ENCODE results near the gene XYLT1.

XYLT1 gene

GRCh38 chr16:17424771-17425170, 46.0 kb downstream of the XYLT1 start:
- Histone ChIP-seq H2BK5ac (ENCODE audit: low read length) (no peak overlapping the region), H2AK5ac (ENCODE audit: low read length) (no peak overlapping the region), H3K27ac (ENCODE audit: low read depth, low read length) (no peak overlapping the region), H3K23ac (ENCODE audit: low read length) (no peak overlapping the region), H3K27me3 (ENCODE audit: insufficient read depth, low read length, poor library complexity) (no peaks in the 10 kb centered on the region), H3K18ac (ENCODE audit: low read length) (no peak overlapping the region), H4K5ac (ENCODE audit: low read length) (no peak overlapping the region), H2BK15ac (replicated peaks; ENCODE audit: low read depth) (no peak overlapping the region), H3K9ac (ENCODE audit: low read length) (no peak overlapping the region), H2BK120ac (ENCODE audit: low read depth, low read length) (no peak overlapping the region), H3K4me1 (ENCODE audit: control insufficient read depth, low read depth, low read length) (peaks cover 6% of the 10 kb centered on the region), H4K8ac (ENCODE audit: low read depth, low read length) (no peak overlapping the region), H3K36me3 (ENCODE audit: control insufficient read depth, insufficient read depth, low read length) (no peaks in the 10 kb centered on the region), H3K4me2 (ENCODE audit: low read length) (no peak overlapping the region), H3K79me2 (ENCODE audit: control insufficient read depth, insufficient read depth, low read length) (peaks cover 3% of the 10 kb centered on the region), H3K4ac (ENCODE audit: low read depth, low read length) (no peak overlapping the region), H3K56ac (ENCODE audit: low read length) (no peak overlapping the region), H3K79me1 (ENCODE audit: low read length) (peaks cover 5% of the 10 kb centered on the region), H3K4me3 (ENCODE audit: low read length) (no peak overlapping the region)
- no peak for DNase-seq
- no CpG with 5 or more reads among the region's 5 CpGs for WGBS (ENCODE audit: extremely low coverage, insufficient coverage, low lambda C conversion rate)

GRCh38 chr16:17423221-17423620, 47.5 kb downstream of the XYLT1 start:
- H3K4me3 ChIP-seq (ENCODE audit: low read length): no peak overlapping the region
- DNase-seq: peak; percentile 63
- no peak overlapping the region for H2BK120ac ChIP-seq (ENCODE audit: low read depth, low read length)
- H3K56ac ChIP-seq (ENCODE audit: low read length): no peak overlapping the region
- no peak overlapping the region for H3K4me2 ChIP-seq (ENCODE audit: low read length)
- peaks cover 6% of the 10 kb centered on the region for H3K4me1 ChIP-seq (ENCODE audit: control insufficient read depth, low read depth, low read length)
- no peaks in the 10 kb centered on the region for H3K27me3 ChIP-seq (ENCODE audit: insufficient read depth, low read length, poor library complexity)
- no peaks in the 10 kb centered on the region for H3K79me2 ChIP-seq (ENCODE audit: control insufficient read depth, insufficient read depth, low read length)
- WGBS (ENCODE audit: extremely low coverage, insufficient coverage, low lambda C conversion rate): no CpG with 5 or more reads among the region's 6 CpGs
- no peak overlapping the region for H3K18ac ChIP-seq (ENCODE audit: low read length)
- no peak overlapping the region for H2BK15ac ChIP-seq (replicated peaks; ENCODE audit: low read depth)
- no peak overlapping the region for H3K9ac ChIP-seq (ENCODE audit: low read length)
- no peak overlapping the region for H2AK5ac ChIP-seq (ENCODE audit: low read length)
- H3K79me1 ChIP-seq (ENCODE audit: low read length): peaks cover 5% of the 10 kb centered on the region
- no peak overlapping the region for H2BK5ac ChIP-seq (ENCODE audit: low read length)
- H4K8ac ChIP-seq (ENCODE audit: low read depth, low read length): no peak overlapping the region
- no peak overlapping the region for H3K4ac ChIP-seq (ENCODE audit: low read depth, low read length)
- H3K36me3 ChIP-seq (ENCODE audit: control insufficient read depth, insufficient read depth, low read length): no peaks in the 10 kb centered on the region
- no peak overlapping the region for H3K27ac ChIP-seq (ENCODE audit: low read depth, low read length)
- H4K5ac ChIP-seq (ENCODE audit: low read length): no peak overlapping the region
- no peak overlapping the region for H3K23ac ChIP-seq (ENCODE audit: low read length)

GRCh38 chr16:17420816-17421215, 49.9 kb downstream of the XYLT1 start:
- Histone ChIP-seq H3K79me2 (ENCODE audit: control insufficient read depth, insufficient read depth, low read length) (no peaks in the 10 kb centered on the region), H2BK5ac (ENCODE audit: low read length) (no peak overlapping the region), H3K27me3 (ENCODE audit: insufficient read depth, low read length, poor library complexity) (no peaks in the 10 kb centered on the region), H3K9ac (ENCODE audit: low read length) (no peak overlapping the region), H2AK5ac (ENCODE audit: low read length) (no peak overlapping the region), H3K4me1 (ENCODE audit: control insufficient read depth, low read depth, low read length) (peaks cover 10% of the 10 kb centered on the region), H3K4me3 (ENCODE audit: low read length) (no peak overlapping the region), H3K79me1 (ENCODE audit: low read length) (peaks cover 9% of the 10 kb centered on the region), H3K36me3 (ENCODE audit: control insufficient read depth, insufficient read depth, low read length) (no peaks in the 10 kb centered on the region), H3K56ac (ENCODE audit: low read length) (no peak overlapping the region), H3K18ac (ENCODE audit: low read length) (no peak overlapping the region), H3K4me2 (ENCODE audit: low read length) (no peak overlapping the region), H2BK120ac (ENCODE audit: low read depth, low read length) (no peak overlapping the region), H4K8ac (ENCODE audit: low read depth, low read length) (no peak overlapping the region), H3K4ac (ENCODE audit: low read depth, low read length) (no peak overlapping the region), H2BK15ac (replicated peaks; ENCODE audit: low read depth) (no peak overlapping the region), H3K27ac (ENCODE audit: low read depth, low read length) (no peak overlapping the region), H4K5ac (ENCODE audit: low read length) (no peak overlapping the region), H3K23ac (ENCODE audit: low read length) (no peak overlapping the region)
- WGBS (ENCODE audit: extremely low coverage, insufficient coverage, low lambda C conversion rate): no CpG with 5 or more reads among the region's 4 CpGs
- no peak for DNase-seq

GRCh38 chr16:17419266-17419665, 51.5 kb downstream of the XYLT1 start:
- H3K4me3 ChIP-seq (ENCODE audit: low read length): no peak overlapping the region
- H3K4me1 ChIP-seq (ENCODE audit: control insufficient read depth, low read depth, low read length): peaks cover 10% of the 10 kb centered on the region
- no peak overlapping the region for H3K56ac ChIP-seq (ENCODE audit: low read length)
- no peaks in the 10 kb centered on the region for H3K36me3 ChIP-seq (ENCODE audit: control insufficient read depth, insufficient read depth, low read length)
- no peak for DNase-seq
- no peaks in the 10 kb centered on the region for H3K27me3 ChIP-seq (ENCODE audit: insufficient read depth, low read length, poor library complexity)
- H3K18ac ChIP-seq (ENCODE audit: low read length): no peak overlapping the region
- no peak overlapping the region for H3K27ac ChIP-seq (ENCODE audit: low read depth, low read length)
- no peak overlapping the region for H3K4ac ChIP-seq (ENCODE audit: low read depth, low read length)
- no peak overlapping the region for H3K4me2 ChIP-seq (ENCODE audit: low read length)
- H2BK5ac ChIP-seq (ENCODE audit: low read length): no peak overlapping the region
- H4K8ac ChIP-seq (ENCODE audit: low read depth, low read length): no peak overlapping the region
- no peak overlapping the region for H2AK5ac ChIP-seq (ENCODE audit: low read length)
- H2BK120ac ChIP-seq (ENCODE audit: low read depth, low read length): no peak overlapping the region
- H4K5ac ChIP-seq (ENCODE audit: low read length): no peak overlapping the region
- H3K79me2 ChIP-seq (ENCODE audit: control insufficient read depth, insufficient read depth, low read length): no peaks in the 10 kb centered on the region
- H3K9ac ChIP-seq (ENCODE audit: low read length): no peak overlapping the region
- peaks cover 13% of the 10 kb centered on the region for H3K79me1 ChIP-seq (ENCODE audit: low read length)
- WGBS (ENCODE audit: extremely low coverage, insufficient coverage, low lambda C conversion rate): no CpG with 5 or more reads among the region's 4 CpGs
- no peak overlapping the region for H3K23ac ChIP-seq (ENCODE audit: low read length)
- H2BK15ac ChIP-seq (replicated peaks; ENCODE audit: low read depth): no peak overlapping the region

DNA sequence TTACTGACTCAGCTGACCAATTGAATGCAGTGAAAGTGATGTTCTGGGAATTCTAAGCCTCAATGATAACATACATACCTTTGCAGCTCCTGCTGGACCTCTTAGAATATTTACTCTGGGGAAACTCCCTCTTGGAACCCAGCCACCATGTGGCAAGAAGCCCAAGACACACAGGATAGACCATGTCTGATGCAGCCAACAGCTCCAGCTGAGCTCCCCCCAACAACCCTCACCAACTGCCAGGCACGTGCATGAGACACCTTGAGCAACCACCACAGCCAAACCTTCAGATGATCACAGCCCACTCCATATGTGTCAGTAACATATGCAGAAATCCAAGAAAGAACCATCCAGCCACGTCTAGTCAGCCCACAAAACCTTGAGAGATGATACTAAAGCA, 53.0 kb downstream of the XYLT1 start:
- Histone ChIP-seq H2BK15ac (replicated peaks; ENCODE audit: low read depth) (no peak overlapping the region), H3K4ac (ENCODE audit: low read depth, low read length) (no peak overlapping the region)
- no CpG with 5 or more reads among the region's 2 CpGs for WGBS (ENCODE audit: extremely low coverage, insufficient coverage, low lambda C conversion rate)

More for the DNA sequence above, 53.0 kb downstream of the XYLT1 start:
- Histone ChIP-seq H3K4me1 (ENCODE audit: control insufficient read depth, low read depth, low read length) (peaks cover 9% of the 10 kb centered on the region), H3K27ac (ENCODE audit: low read depth, low read length) (no peak overlapping the region), H3K79me2 (ENCODE audit: control insufficient read depth, insufficient read depth, low read length) (no peaks in the 10 kb centered on the region), H3K4me2 (ENCODE audit: low read length) (no peak overlapping the region), H3K79me1 (ENCODE audit: low read length) (peaks cover 12% of the 10 kb centered on the region), H3K23ac (ENCODE audit: low read length) (no peak overlapping the region), H2BK120ac (ENCODE audit: low read depth, low read length) (no peak overlapping the region), H3K27me3 (ENCODE audit: insufficient read depth, low read length, poor library complexity) (no peaks in the 10 kb centered on the region), H2BK5ac (ENCODE audit: low read length) (no peak overlapping the region), H4K5ac (ENCODE audit: low read length) (no peak overlapping the region), H3K9ac (ENCODE audit: low read length) (no peak overlapping the region), H2AK5ac (ENCODE audit: low read length) (no peak overlapping the region), H3K56ac (ENCODE audit: low read length) (no peak overlapping the region), H3K4me3 (ENCODE audit: low read length) (no peak overlapping the region), H4K8ac (ENCODE audit: low read depth, low read length) (no peak overlapping the region), H3K36me3 (ENCODE audit: control insufficient read depth, insufficient read depth, low read length) (no peaks in the 10 kb centered on the region), H3K18ac (ENCODE audit: low read length) (no peak overlapping the region)
- no peak for DNase-seq
